Large intestine (tissue), 3 donors: ENCODE measurements around the gene STX1A. TPM values are rescaled to one million over a fixed set of nuclear protein-coding genes. Genes with fewer than 3 reads are reported as not detected.

Experiments
- DNase-seq, 2 donors: peaks; one replicate each; pipeline versions ENCODE4 v3.0.0 to v3.0.0-alpha.2; 2013
- H3K27ac ChIP-seq: one replicate; pipeline ENCODE4 v1.5.1; 2013; ENCODE audit warnings: low read length
- H3K27me3 ChIP-seq: 2 replicates; pipeline ENCODE4 v1.6.1; 2013; ENCODE audit warnings: low read length; ENCODE audit not compliant: control insufficient read depth, insufficient read depth
- H3K36me3 ChIP-seq: 2 replicates; pipeline ENCODE4 v1.6.1; 2013; ENCODE audit warnings: low read length; ENCODE audit not compliant: control insufficient read depth, insufficient read depth
- H3K4me1 ChIP-seq: one replicate; pipeline ENCODE4 v1.6.1; 2013; ENCODE audit warnings: low read length; ENCODE audit not compliant: control insufficient read depth, insufficient read depth
- H3K4me3 ChIP-seq: one replicate; pipeline ENCODE4 v1.5.1; 2013; ENCODE audit warnings: low read length
- H3K9me3 ChIP-seq: one replicate; pipeline ENCODE4 v1.6.1; 2013; ENCODE audit warnings: mild to moderate bottlenecking, low read depth, low read length, moderate library complexity; ENCODE audit not compliant: control insufficient read depth
- WGBS: methylation state at CpG from one replicate; pipeline ENCODE4 v1.1.5; 2013; ENCODE audit warnings: low lambda C conversion rate; ENCODE audit not compliant: insufficient coverage; 5-methylcytosine and 5-hydroxymethylcytosine counted together
- polyA plus RNA-seq: library from polyadenylated mRNA; unstranded; fragments of 120-200 nt; gene quantifications from one replicate; pipeline ENCODE4 v1.2.1, GENCODE V29; 2013

The STX1A gene
- polyA plus RNA-seq, 1 donor = 36.1 TPM

DNA sequence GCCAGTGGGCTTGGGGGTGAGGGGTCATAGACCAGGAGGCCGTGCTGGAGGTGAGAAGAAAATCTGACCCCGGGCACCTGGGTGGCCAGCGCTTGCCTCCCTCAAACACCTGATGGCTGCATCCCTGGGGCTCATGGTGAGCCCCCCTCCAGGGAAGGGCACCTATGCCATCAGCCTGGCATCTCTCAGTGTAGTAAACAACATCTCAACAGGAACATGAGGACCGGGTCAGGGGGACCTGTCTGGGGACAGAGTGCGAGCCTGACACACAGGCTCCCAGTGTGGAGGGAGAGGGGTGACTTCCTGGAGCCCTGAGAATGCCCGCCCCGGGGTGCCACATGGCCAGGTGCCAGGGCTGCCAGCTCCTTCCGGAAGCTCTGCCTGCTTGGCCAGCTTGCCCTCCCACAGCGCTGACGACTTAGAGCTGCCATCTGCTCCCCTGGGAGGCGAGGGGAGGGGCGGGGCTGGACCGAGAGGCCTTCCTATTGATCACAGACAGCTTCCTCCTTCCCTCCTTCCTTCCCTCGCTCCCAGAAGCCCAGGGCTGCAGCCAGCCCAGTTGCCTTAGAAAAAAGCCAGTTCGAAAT lies 12.3 kb downstream of the STX1A start:
- DNase-seq = peak in 1 of 2 donors; percentile 50
- H3K27ac ChIP-seq = no peak overlapping the region
- no peaks in the 10 kb centered on the region for H3K9me3 ChIP-seq
- H3K36me3 ChIP-seq = peaks cover 43% of the 10 kb centered on the region
- WGBS = no CpG with 5 or more reads among the region's 15 CpGs
- no peak overlapping the region for H3K4me3 ChIP-seq
- H3K27me3 ChIP-seq = no peaks in the 10 kb centered on the region
- H3K4me1 ChIP-seq = peaks cover 25% of the 10 kb centered on the region

GRCh38 chr7:73706126-73707044 lies 13.1 kb downstream of the STX1A start:
- peaks cover 31% of the 10 kb centered on the region for H3K4me1 ChIP-seq
- H3K27ac ChIP-seq = no peak overlapping the region
- H3K9me3 ChIP-seq = no peaks in the 10 kb centered on the region
- no peak overlapping the region for H3K4me3 ChIP-seq
- H3K36me3 ChIP-seq = peaks cover 47% of the 10 kb centered on the region
- H3K27me3 ChIP-seq = no peaks in the 10 kb centered on the region
- DNase-seq = no peak
- WGBS = no CpG with 5 or more reads among the region's 25 CpGs

- Histone ChIP-seq H3K4me3 (no peak overlapping the region), H3K36me3 (peaks cover 52% of the 10 kb centered on the region), H3K27me3 (no peaks in the 10 kb centered on the region), H3K4me1 (peaks cover 31% of the 10 kb centered on the region), H3K27ac (no peak overlapping the region), H3K9me3 (no peaks in the 10 kb centered on the region)
- no CpG with 5 or more reads among the region's 10 CpGs for WGBS
- DNase-seq = no peak
Observed at GRCh38 chr7:73705551-73705920, 13.9 kb downstream of the STX1A start.

- H3K27me3 ChIP-seq = no peaks in the 10 kb centered on the region
- peaks cover 58% of the 10 kb centered on the region for H3K36me3 ChIP-seq
- H3K27ac ChIP-seq = no peak overlapping the region
- WGBS = no CpG with 5 or more reads among the region's 23 CpGs
- H3K4me3 ChIP-seq = no peak overlapping the region
- no peak for DNase-seq
- no peaks in the 10 kb centered on the region for H3K9me3 ChIP-seq
- H3K4me1 ChIP-seq = peaks cover 33% of the 10 kb centered on the region
Observed at GRCh38 chr7:73704640-73705550, 14.6 kb downstream of the STX1A start.

- H3K4me1 ChIP-seq = peaks cover 40% of the 10 kb centered on the region
- peak overlapping the region; percentile 3 for H3K4me3 ChIP-seq
- DNase-seq = peak; percentile 60 to 72
- no peaks in the 10 kb centered on the region for H3K9me3 ChIP-seq
- H3K36me3 ChIP-seq = peaks cover 62% of the 10 kb centered on the region
- no CpG with 5 or more reads among the region's 45 CpGs for WGBS
- no peaks in the 10 kb centered on the region for H3K27me3 ChIP-seq
- H3K27ac ChIP-seq = peak overlapping the region; percentile 32
Observed at GRCh38 chr7:73703757-73704639, 15.5 kb downstream of the STX1A start.

- no peak for DNase-seq
- WGBS = 100% methylated on average over 1 of the region's 13 CpGs
- no peaks in the 10 kb centered on the region for H3K9me3 ChIP-seq
- H3K4me3 ChIP-seq = peak overlapping the region; percentile 3
- peak overlapping the region; percentile 32 for H3K27ac ChIP-seq
- no peaks in the 10 kb centered on the region for H3K27me3 ChIP-seq
- H3K36me3 ChIP-seq = peaks cover 62% of the 10 kb centered on the region
- H3K4me1 ChIP-seq = peaks cover 40% of the 10 kb centered on the region
Observed at GRCh38 chr7:73703225-73703624, 16.2 kb downstream of the STX1A start.

DNA sequence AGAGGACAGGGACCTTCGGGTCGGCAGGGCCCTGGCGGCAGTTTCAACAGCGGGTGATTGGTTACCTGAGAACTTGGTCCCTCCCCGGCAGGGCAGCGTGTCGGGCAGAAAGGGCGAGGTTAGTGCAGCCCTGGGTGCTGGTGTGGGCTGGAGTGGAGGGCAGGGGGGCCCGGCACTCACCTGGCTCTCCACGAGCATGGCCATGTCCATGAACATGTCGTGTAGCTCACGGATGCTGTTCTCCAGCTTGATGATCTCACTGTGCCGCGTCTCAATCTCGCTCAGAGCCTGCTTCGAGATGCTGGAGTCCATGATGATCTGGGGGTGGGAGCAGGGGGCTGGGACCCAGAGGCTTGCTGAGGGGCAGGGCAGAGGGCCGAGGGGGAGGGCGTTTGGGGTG lies 16.8 kb downstream of the STX1A start:
- DNase-seq = no peak
- Histone ChIP-seq H3K9me3 (no peaks in the 10 kb centered on the region), H3K4me3 (no peak overlapping the region), H3K4me1 (peaks cover 40% of the 10 kb centered on the region), H3K27ac (peak overlapping the region; percentile 89), H3K36me3 (peaks cover 66% of the 10 kb centered on the region), H3K27me3 (no peaks in the 10 kb centered on the region)
- no CpG with 5 or more reads among the region's 18 CpGs for WGBS

DNA sequence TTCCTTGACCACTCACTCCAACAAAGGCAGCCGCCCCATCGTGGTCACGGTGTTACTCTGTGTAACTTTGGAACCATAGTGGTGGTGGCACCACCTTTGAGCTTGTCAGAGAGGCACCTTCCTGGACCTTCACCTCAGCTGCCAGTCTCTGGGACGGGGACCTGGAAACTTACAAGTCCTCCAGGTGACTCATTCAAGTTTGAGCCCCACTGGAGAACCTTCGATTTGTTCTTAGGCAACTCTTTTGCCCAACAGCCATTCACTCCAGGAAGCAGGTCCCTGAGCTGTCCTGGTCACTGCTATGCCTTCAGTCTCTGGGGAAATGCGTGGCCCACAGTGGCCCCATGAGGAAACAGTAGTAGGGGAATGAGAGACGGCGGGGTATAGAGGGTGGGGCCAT lies 17.2 kb downstream of the STX1A start:
- no peak overlapping the region for H3K4me3 ChIP-seq
- DNase-seq = peak; percentile 80 to 87
- WGBS = 80% methylated on average over 1 of the region's 8 CpGs
- no peaks in the 10 kb centered on the region for H3K27me3 ChIP-seq
- H3K4me1 ChIP-seq = peaks cover 40% of the 10 kb centered on the region
- H3K9me3 ChIP-seq = no peaks in the 10 kb centered on the region
- peak overlapping the region; percentile 89 for H3K27ac ChIP-seq
- H3K36me3 ChIP-seq = peaks cover 70% of the 10 kb centered on the region

- WGBS = no CpG with 5 or more reads among the region's 13 CpGs
- no peak overlapping the region for H3K4me3 ChIP-seq
- peak; percentile 76 to 83 for DNase-seq
- H3K9me3 ChIP-seq = no peaks in the 10 kb centered on the region
- H3K27ac ChIP-seq = peak overlapping the region; percentile 89
- H3K36me3 ChIP-seq = peaks cover 71% of the 10 kb centered on the region
- H3K4me1 ChIP-seq = peaks cover 40% of the 10 kb centered on the region
- no peaks in the 10 kb centered on the region for H3K27me3 ChIP-seq
Observed at GRCh38 chr7:73701357-73701995, 18.0 kb downstream of the STX1A start.
